IMR-90 (cell line): Measurements from ENCODE around the gene TMEM181. TPM values are rescaled to one million over a fixed set of nuclear protein-coding genes. Genes with fewer than 3 reads are reported as not detected.

Experiments used
- ATAC-seq: fragments of 200-7000 bp; cut with Tn5 transposase; 2 replicates; pipeline ENCODE4 v1.9.1; 2020; ENCODE audit warnings: low read depth, mild to moderate bottlenecking, moderate library complexity
- BruUV-seq: library from RNA; stranded (reverse); fragments of 400-500 nt; replicated peaks from 2 replicates; lab custom pipeline; 2021; lab: Mats Ljungman, UMichigan
- CTCF ChIA-PET: fragments of 300-600 bp; formaldehyde crosslinking; extraction: SDS; loops from one replicate; lab custom pipeline; 2021; ENCODE audit warnings: antibody characterized with exemption; lab: Yijun Ruan, JAX
- POLR2A ChIA-PET: fragments of 300-600 bp; sonication (Branson Sonifier 250); formaldehyde crosslinking; loops from one replicate; lab custom pipeline; 2022; ENCODE audit warnings: antibody characterized with exemption; ENCODE audit not compliant: unreplicated experiment; lab: Charles Lee
- DNase-seq: peaks from one replicate; pipeline ENCODE4 v3.0.0; 2013
- H2AFZ ChIP-seq: replicated peaks from 2 replicates; pipeline ENCODE3; 2013; ENCODE audit warnings: low read length, mild to moderate bottlenecking; ENCODE audit not compliant: poor library complexity
- H2AK5ac ChIP-seq: 2 replicates; pipeline ENCODE4 v1.6.1; 2013; ENCODE audit warnings: low read depth, low read length, inconsistent platforms
- H2AK9ac ChIP-seq: replicated peaks from 2 replicates; pipeline ENCODE3; 2013; ENCODE audit warnings: mild to moderate bottlenecking, low read depth, low read length, moderate library complexity; ENCODE audit not compliant: poor library complexity
- H2BK120ac ChIP-seq: 2 replicates; pipeline ENCODE4 v1.6.1; 2013; ENCODE audit warnings: low read depth, low read length, inconsistent platforms
- H2BK15ac ChIP-seq: 3 replicates; pipeline ENCODE4 v1.6.1; 2013; ENCODE audit warnings: low read depth, low read length, inconsistent platforms
- H2BK20ac ChIP-seq: 2 replicates; pipeline ENCODE4 v1.6.1; 2013; ENCODE audit warnings: low read depth, mild to moderate bottlenecking, inconsistent platforms, low read length, moderate library complexity
- H2BK5ac ChIP-seq: 2 replicates; pipeline ENCODE4 v1.6.1; 2013; ENCODE audit warnings: mild to moderate bottlenecking, low read depth, low read length, inconsistent platforms; ENCODE audit not compliant: poor library complexity, severe bottlenecking
- H3K14ac ChIP-seq: replicated peaks from 2 replicates; pipeline ENCODE4 v1.6.1; 2013; ENCODE audit warnings: low read depth, low read length, inconsistent platforms
- H3K18ac ChIP-seq: 2 replicates; pipeline ENCODE4 v1.6.1; 2013; ENCODE audit warnings: low read depth, low read length, control low read depth
- H3K23ac ChIP-seq: 2 replicates; pipeline ENCODE4 v1.6.1; 2013; ENCODE audit warnings: low read depth, low read length, inconsistent platforms
- H3K27ac ChIP-seq: 2 replicates; pipeline ENCODE4 v1.5.1; 2013; ENCODE audit warnings: mild to moderate bottlenecking, control low read depth, low read length; ENCODE audit not compliant: insufficient read depth
- H3K27me3 ChIP-seq: 2 replicates; pipeline ENCODE4 v1.6.1; 2013; ENCODE audit warnings: low read length; ENCODE audit not compliant: control insufficient read depth, insufficient read depth
- H3K36me3 ChIP-seq: 2 replicates; pipeline ENCODE4 v1.6.1; 2013; ENCODE audit warnings: low read length, mixed read lengths; ENCODE audit not compliant: control insufficient read depth, insufficient read depth
- H3K4ac ChIP-seq: 2 replicates; pipeline ENCODE4 v1.6.1; 2013; ENCODE audit warnings: low read depth, low read length, inconsistent platforms
- H3K4me1 ChIP-seq: 2 replicates; pipeline ENCODE4 v1.6.1; 2013; ENCODE audit warnings: low read length, mixed read lengths; ENCODE audit not compliant: control insufficient read depth, insufficient read depth
- H3K4me2 ChIP-seq: 2 replicates; pipeline ENCODE4 v1.6.1; 2013; ENCODE audit warnings: low read depth, mild to moderate bottlenecking, control low read depth, low read length, moderate library complexity
- H3K4me3 ChIP-seq: 2 replicates; pipeline ENCODE4 v1.5.1; 2013; ENCODE audit warnings: low read depth, mild to moderate bottlenecking, control low read depth, low read length, moderate library complexity; ENCODE audit not compliant: insufficient read depth
- H3K56ac ChIP-seq: 2 replicates; pipeline ENCODE4 v1.6.1; 2013; ENCODE audit warnings: low read length, inconsistent platforms; ENCODE audit not compliant: insufficient read depth; ENCODE audit errors: extremely low read depth
- H3K79me1 ChIP-seq, 2 experiments: 2 replicates each; pipeline ENCODE4 v1.6.1; 2013; ENCODE audit warnings: low read length in 2 of 2, inconsistent platforms in 1 of 2, low read depth in 1 of 2
- H3K9ac ChIP-seq: 2 replicates; pipeline ENCODE4 v1.6.1; 2013; ENCODE audit warnings: low read depth, low read length, control low read depth
- H3K9me1 ChIP-seq: 2 replicates; pipeline ENCODE4 v1.6.1; 2013; ENCODE audit warnings: low read length, inconsistent platforms; ENCODE audit not compliant: insufficient read depth
- H3K9me3 ChIP-seq: 2 replicates; pipeline ENCODE4 v1.6.1; 2013; ENCODE audit warnings: low read length; ENCODE audit not compliant: control insufficient read depth, insufficient read depth
- H4K20me1 ChIP-seq: 2 replicates; pipeline ENCODE4 v1.6.1; 2013; ENCODE audit warnings: low read length, inconsistent platforms; ENCODE audit not compliant: insufficient read depth
- H4K5ac ChIP-seq: 2 replicates; pipeline ENCODE4 v1.6.1; 2013; ENCODE audit warnings: mild to moderate bottlenecking, low read depth, low read length, control low read depth
- H4K8ac ChIP-seq, 2 experiments: 2 replicates each; pipeline ENCODE4 v1.6.1; 2013; ENCODE audit warnings: low read depth in 2 of 2, low read length in 2 of 2, control low read depth in 1 of 2, inconsistent platforms in 1 of 2
- H4K91ac ChIP-seq: 2 replicates; pipeline ENCODE4 v1.6.1; 2013; ENCODE audit warnings: low read depth, low read length, inconsistent platforms; ENCODE audit not compliant: insufficient read depth
- CEBPB ChIP-seq: IDR thresholded peaks from 2 replicates; pipeline ENCODE4 v1.6.1; 2012; ENCODE audit warnings: low read depth, low read length, improper control_type of control experiment
- CHD1 ChIP-seq: IDR thresholded peaks from 2 replicates; pipeline ENCODE4 v1.6.1; 2012; ENCODE audit warnings: low read depth, low read length, improper control_type of control experiment
- MAZ ChIP-seq: IDR thresholded peaks from 2 replicates; pipeline ENCODE4 v1.6.1; 2012; ENCODE audit warnings: low read depth, mild to moderate bottlenecking, low read length, improper control_type of control experiment, moderate library complexity, borderline replicate concordance
- MXI1 ChIP-seq: IDR thresholded peaks from 2 replicates; pipeline ENCODE4 v1.6.1; 2012; ENCODE audit warnings: low read depth, mild to moderate bottlenecking, low read length, moderate library complexity, borderline replicate concordance
- NFE2L2 ChIP-seq: fragments of 150-350 bp; IDR thresholded peaks from 2 replicates; pipeline ENCODE4 v1.6.1; 2016; ENCODE audit warnings: low read depth, mild to moderate bottlenecking, low read length
- RAD21 ChIP-seq: IDR thresholded peaks from 2 replicates; pipeline ENCODE4 v1.6.1; 2012; ENCODE audit warnings: low read length, improper control_type of control experiment
- RFX5 ChIP-seq: IDR thresholded peaks from 2 replicates; pipeline ENCODE4 v1.8.0; 2012; ENCODE audit warnings: low read depth, mild to moderate bottlenecking, low read length, moderate library complexity
- WGBS, 2 experiments: methylation state at CpG; one replicate each; pipeline versions ENCODE4 v1.1.5 to v1.1.7; 2013; ENCODE audit warnings: missing lambda C conversion rate in 2 of 2; ENCODE audit not compliant: insufficient read length in 1 of 2; ENCODE audit errors: extremely low coverage in 2 of 2; 5-methylcytosine and 5-hydroxymethylcytosine counted together
- dilution Hi-C: fragments of 300-500 bp; cut with HindIII; formaldehyde crosslinking; loops from one replicate; pipeline ENCODE4 v1.14.3; 2018; ENCODE audit warnings: low sequenced_read_pairs; ENCODE audit not compliant: unreplicated experiment
- in situ Hi-C: fragments of 300-500 bp; cut with MboI; formaldehyde crosslinking; loops from 3 replicates; pipeline ENCODE4 v1.14.3; 2019; ENCODE audit warnings: low sequenced_read_pairs, inconsistent platforms, mixed read lengths
- intact Hi-C: fragments of 100-400 bp; cut with micrococcal nuclease; formaldehyde crosslinking; loops from 2 replicates; pipeline ENCODE4 v1.10.0; 2022
- polyA plus RNA-seq, 3 experiments: library from polyadenylated mRNA; depleted of rRNA; stranded (reverse); fragments of >200 nt; gene quantifications; 2 replicates each; pipeline ENCODE4 v1.2.3, GENCODE V29; 2012; ENCODE audit warnings: low replicate concordance in 1 of 3
- total RNA-seq: library from RNA; depleted of rRNA; stranded (reverse); fragments of >200 nt; gene quantifications from 2 replicates; pipeline ENCODE4 v1.2.3, GENCODE V29; 2012
- TF ChIP-seq, protein P1 (sequence below): fragments of 150-350 bp; IDR thresholded peaks from 2 replicates; pipeline ENCODE4 v1.6.1; 2017; ENCODE audit warnings: mild to moderate bottlenecking, antibody characterized with exemption, low read length, low read depth
- TF ChIP-seq, protein P2 (sequence below): fragments of 150-350 bp; IDR thresholded peaks from 2 replicates; pipeline ENCODE4 v1.6.1; 2016; ENCODE audit warnings: low read depth, mild to moderate bottlenecking, low read length, moderate library complexity, borderline replicate concordance
- TF ChIP-seq, protein P3 (sequence below): conservative IDR thresholded peaks from 2 replicates; pipeline ENCODE4 v1.5.1; 2012; ENCODE audit warnings: mild to moderate bottlenecking, low read depth, low read length, improper control_type of control experiment

TMEM181 gene
- total and polyA plus RNA-seq, 2 of the 4 experiments (the other 2 are of a cell fraction), result 22.8 to 27.8 TPM

DNA sequence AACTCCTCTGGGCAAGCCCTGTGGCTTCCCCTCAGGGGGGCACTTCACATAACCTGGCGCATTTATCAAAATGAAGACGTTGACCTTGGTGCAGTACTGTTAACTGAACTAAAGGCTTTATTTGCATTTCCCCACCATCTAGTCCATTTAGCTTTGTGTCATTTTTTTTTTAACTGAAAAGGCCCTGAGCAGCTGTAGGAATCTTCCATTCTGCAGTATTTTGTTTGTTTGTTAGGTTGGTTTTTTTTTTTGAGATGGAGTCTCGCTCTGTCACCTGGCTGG lies 10.7 kb downstream of the TMEM181 start:
- Histone ChIP-seq H2BK5ac (no peak overlapping the region), H3K9me1 (peaks cover 20% of the 10 kb centered on the region), H2BK120ac (no peak overlapping the region), H3K23ac (no peak overlapping the region), H2BK15ac (no peak overlapping the region), H2AK9ac (no peak overlapping the region), H2AK5ac (no peak overlapping the region), H3K56ac (no peak overlapping the region), H4K91ac (no peak overlapping the region), H4K8ac (no peak overlapping the region), H3K4me2 (no peak overlapping the region), H3K9me3 (no peaks in the 10 kb centered on the region), H3K27ac (no peak overlapping the region), H2AFZ (no peak overlapping the region), H3K18ac (no peak overlapping the region), H3K4me1 (peaks cover 1% of the 10 kb centered on the region), H3K14ac (no peak overlapping the region), H4K5ac (no peak overlapping the region), H4K20me1 (peaks cover 76% of the 10 kb centered on the region), H2BK20ac (no peak overlapping the region), H3K79me1 (peaks cover 38 to 87% of the 10 kb centered on the region in 2 experiments), H3K27me3 (no peaks in the 10 kb centered on the region), H3K36me3 (peaks cover 8% of the 10 kb centered on the region; the same call in 1 of the 2 replicates), H3K4ac (no peak overlapping the region), H3K4me3 (no peak overlapping the region), H3K9ac (no peak overlapping the region)
- in situ Hi-C loops (no loop called here), dilution Hi-C loops (no loop called here), intact Hi-C loops (no loop called here)
- ATAC-seq (no peak), DNase-seq (no peak)
- TF ChIP-seq RFX5 (no peak), MAZ (no peak), RAD21 (no peak), CEBPB (no peak), CHD1 (no peak), MXI1 (no peak), NFE2L2 (no peak)
- TF ChIP-seq, protein P1, sequence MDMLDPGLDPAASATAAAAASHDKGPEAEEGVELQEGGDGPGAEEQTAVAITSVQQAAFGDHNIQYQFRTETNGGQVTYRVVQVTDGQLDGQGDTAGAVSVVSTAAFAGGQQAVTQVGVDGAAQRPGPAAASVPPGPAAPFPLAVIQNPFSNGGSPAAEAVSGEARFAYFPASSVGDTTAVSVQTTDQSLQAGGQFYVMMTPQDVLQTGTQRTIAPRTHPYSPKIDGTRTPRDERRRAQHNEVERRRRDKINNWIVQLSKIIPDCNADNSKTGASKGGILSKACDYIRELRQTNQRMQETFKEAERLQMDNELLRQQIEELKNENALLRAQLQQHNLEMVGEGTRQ, result no peak
- TF ChIP-seq, protein P2, sequence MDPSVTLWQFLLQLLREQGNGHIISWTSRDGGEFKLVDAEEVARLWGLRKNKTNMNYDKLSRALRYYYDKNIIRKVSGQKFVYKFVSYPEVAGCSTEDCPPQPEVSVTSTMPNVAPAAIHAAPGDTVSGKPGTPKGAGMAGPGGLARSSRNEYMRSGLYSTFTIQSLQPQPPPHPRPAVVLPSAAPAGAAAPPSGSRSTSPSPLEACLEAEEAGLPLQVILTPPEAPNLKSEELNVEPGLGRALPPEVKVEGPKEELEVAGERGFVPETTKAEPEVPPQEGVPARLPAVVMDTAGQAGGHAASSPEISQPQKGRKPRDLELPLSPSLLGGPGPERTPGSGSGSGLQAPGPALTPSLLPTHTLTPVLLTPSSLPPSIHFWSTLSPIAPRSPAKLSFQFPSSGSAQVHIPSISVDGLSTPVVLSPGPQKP, result no peak
- TF ChIP-seq, protein P3, sequence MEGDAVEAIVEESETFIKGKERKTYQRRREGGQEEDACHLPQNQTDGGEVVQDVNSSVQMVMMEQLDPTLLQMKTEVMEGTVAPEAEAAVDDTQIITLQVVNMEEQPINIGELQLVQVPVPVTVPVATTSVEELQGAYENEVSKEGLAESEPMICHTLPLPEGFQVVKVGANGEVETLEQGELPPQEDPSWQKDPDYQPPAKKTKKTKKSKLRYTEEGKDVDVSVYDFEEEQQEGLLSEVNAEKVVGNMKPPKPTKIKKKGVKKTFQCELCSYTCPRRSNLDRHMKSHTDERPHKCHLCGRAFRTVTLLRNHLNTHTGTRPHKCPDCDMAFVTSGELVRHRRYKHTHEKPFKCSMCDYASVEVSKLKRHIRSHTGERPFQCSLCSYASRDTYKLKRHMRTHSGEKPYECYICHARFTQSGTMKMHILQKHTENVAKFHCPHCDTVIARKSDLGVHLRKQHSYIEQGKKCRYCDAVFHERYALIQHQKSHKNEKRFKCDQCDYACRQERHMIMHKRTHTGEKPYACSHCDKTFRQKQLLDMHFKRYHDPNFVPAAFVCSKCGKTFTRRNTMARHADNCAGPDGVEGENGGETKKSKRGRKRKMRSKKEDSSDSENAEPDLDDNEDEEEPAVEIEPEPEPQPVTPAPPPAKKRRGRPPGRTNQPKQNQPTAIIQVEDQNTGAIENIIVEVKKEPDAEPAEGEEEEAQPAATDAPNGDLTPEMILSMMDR, result no peak
- POLR2A ChIA-PET, result no interaction called here
- no CpG with 5 or more reads among the region's 3 CpGs for WGBS, 2 experiments
- BruUV-seq, result no TSS peak
- CTCF ChIA-PET, result no interaction called here
